ENCODE results near the gene ANKRD55. TPM values are rescaled to one million over a fixed set of nuclear protein-coding genes. Genes with fewer than 3 reads are reported as not detected.
"Not testable (repeated sequence)": the region's sequence is repeated elsewhere in the genome, so short reads cannot be mapped to it uniquely, and the experiment has no call there.

ANKRD55 gene
- total and polyA plus RNA-seq, 4 donors, result 0.37 to 1.9 (median 1.4) TPM

GRCh38 chr5:56244627-56245026 lies 11.5 kb upstream of the ANKRD55 start (continued):
- TF ChIP-seq RXRA (IDR thresholded peaks at IDR 0.05), result no peak
- TF ChIP-seq RAD21 (IDR thresholded peaks at IDR 0.05), result no peak

GRCh38 chr5:56242271-56242670 lies 9.1 kb upstream of the ANKRD55 start:
- not testable (repeated sequence) for H3K36me3 ChIP-seq (ENCODE audit: control insufficient read depth in 4 of 4, insufficient read depth in 3 of 4, low read depth in 1 of 4, low read length in 3 of 4); H3K27me3 ChIP-seq (ENCODE audit: control insufficient read depth in 4 of 4, insufficient read depth in 4 of 4, low read length in 3 of 4); H3K9me3 ChIP-seq (ENCODE audit: control insufficient read depth in 4 of 4, low read length in 3 of 4); H3K4me3 ChIP-seq (ENCODE audit: low read depth in 1 of 3, low read length in 3 of 3); DNase-seq (ENCODE audit: low spot score); H3K27ac ChIP-seq (ENCODE audit: low read depth in 1 of 2, low read length in 2 of 2); H3K9ac ChIP-seq (ENCODE audit: low read depth in 1 of 2, low read length in 2 of 2); H3K4me1 ChIP-seq (ENCODE audit: control insufficient read depth in 4 of 4, insufficient read depth in 4 of 4, low read length in 3 of 4)
- 74% methylated on average over 1 of the region's 1 CpG for WGBS

GRCh38 chr5:56232538-56232937 lies 592 bp downstream of the ANKRD55 start:
- H3K4me3 ChIP-seq (ENCODE audit: low read depth in 1 of 3, low read length in 3 of 3), result no peak overlapping the region
- H3K36me3 ChIP-seq (ENCODE audit: control insufficient read depth in 4 of 4, insufficient read depth in 3 of 4, low read depth in 1 of 4, low read length in 3 of 4), result no peaks in the 10 kb centered on the region
- no peak for TF ChIP-seq FOXA1 (IDR thresholded peaks at IDR 0.05)
- no peaks in the 10 kb centered on the region for H3K4me1 ChIP-seq (ENCODE audit: control insufficient read depth in 4 of 4, insufficient read depth in 4 of 4, low read length in 3 of 4)
- H3K27me3 ChIP-seq (ENCODE audit: control insufficient read depth in 4 of 4, insufficient read depth in 4 of 4, low read length in 3 of 4), result no peaks in the 10 kb centered on the region
- no peak overlapping the region for H3K9ac ChIP-seq (ENCODE audit: low read depth in 1 of 2, low read length in 2 of 2)
- H3K9me3 ChIP-seq (ENCODE audit: control insufficient read depth in 4 of 4, low read length in 3 of 4), result no peaks in the 10 kb centered on the region
- H3K27ac ChIP-seq (ENCODE audit: low read depth in 1 of 2, low read length in 2 of 2), result no peak overlapping the region
- 74% methylated on average over 1 of the region's 1 CpG for WGBS
- DNase-seq (ENCODE audit: low spot score), result no peak

- Histone ChIP-seq H3K9me3 (ENCODE audit: control insufficient read depth in 4 of 4, low read length in 3 of 4) (no peaks in the 10 kb centered on the region), H3K4me1 (ENCODE audit: control insufficient read depth in 4 of 4, insufficient read depth in 4 of 4, low read length in 3 of 4) (no peaks in the 10 kb centered on the region), H3K36me3 (ENCODE audit: control insufficient read depth in 4 of 4, insufficient read depth in 3 of 4, low read depth in 1 of 4, low read length in 3 of 4) (no peaks in the 10 kb centered on the region), H3K4me3 (ENCODE audit: low read depth in 1 of 3, low read length in 3 of 3) (no peak overlapping the region), H3K9ac (ENCODE audit: low read depth in 1 of 2, low read length in 2 of 2) (no peak overlapping the region), H3K27me3 (ENCODE audit: control insufficient read depth in 4 of 4, insufficient read depth in 4 of 4, low read length in 3 of 4) (no peaks in the 10 kb centered on the region), H3K27ac (ENCODE audit: low read depth in 1 of 2, low read length in 2 of 2) (no peak overlapping the region)
- TF ChIP-seq RAD21 (IDR thresholded peaks at IDR 0.05), result no peak
- TF ChIP-seq FOXA1 (IDR thresholded peaks at IDR 0.05), result no peak
- no peak for TF ChIP-seq MAX (IDR thresholded peaks at IDR 0.05)
- no peak for TF ChIP-seq HNF4G (IDR thresholded peaks at IDR 0.05)
- no peak for TF ChIP-seq YY1 (IDR thresholded peaks at IDR 0.05)
- TF ChIP-seq JUND (IDR thresholded peaks at IDR 0.05), result no peak
- TF ChIP-seq SP1 (IDR thresholded peaks at IDR 0.05), result no peak
- TF ChIP-seq CTCF (IDR thresholded peaks at IDR 0.05; ENCODE audit: low read depth, low read length, missing input control), result no peak
- no peak for TF ChIP-seq GABPA (IDR thresholded peaks at IDR 0.05 in 1 of 2, conservative IDR thresholded peaks at IDR 0.05 in 1 of 2)
- TF ChIP-seq ZBTB33 (IDR thresholded peaks at IDR 0.05), result no peak
- TF ChIP-seq EGR1 (IDR thresholded peaks at IDR 0.05; ENCODE audit: low read depth in 2 of 2), result no peak
- TF ChIP-seq FOXA2 (IDR thresholded peaks at IDR 0.05), result no peak
- no peak for TF ChIP-seq HNF4A (conservative IDR thresholded peaks at IDR 0.05)
- no peak for TF ChIP-seq ATF3 (IDR thresholded peaks at IDR 0.05)
- no peak for DNase-seq (ENCODE audit: low spot score)
Observed at GRCh38 chr5:56230576-56230975, 2.6 kb downstream of the ANKRD55 start.
